Activated CD8-positive, alpha-beta T cell treated with anti-CD3 and anti-CD28 coated beads for 36 hours (primary cell): ENCODE measurements around the gene EARS2. TPM values are rescaled to one million over a fixed set of nuclear protein-coding genes. Genes with fewer than 3 reads are reported as not detected.

ENCODE experiments used
- ATAC-seq: fragments of 200-7000 bp; cut with Tn5 transposase; one replicate; pipeline ENCODE4 v1.10.0; 2021; ENCODE audit warnings: mild to moderate bottlenecking, moderate library complexity
- CTCF ChIA-PET: fragments of 350-600 bp; sonication (Branson Sonifier 250); formaldehyde crosslinking; loops from one replicate; lab custom pipeline; 2021; ENCODE audit warnings: antibody characterized with exemption; lab: Charles Lee
- POLR2A ChIA-PET: fragments of 350-600 bp; sonication (Branson Sonifier 250); formaldehyde crosslinking; loops from one replicate; lab custom pipeline; 2021; ENCODE audit warnings: antibody characterized with exemption; lab: Charles Lee
- DNase-seq: peaks from one replicate; pipeline ENCODE4 v3.0.0-alpha.2; 2020
- H3K27ac Mint-ChIP-seq: one replicate; pipeline ENCODE4 v1.8.0; 2021; ENCODE audit warnings: mild to moderate bottlenecking, mixed read lengths
- H3K27me3 Mint-ChIP-seq: one replicate; pipeline ENCODE4 v1.8.0; 2021; ENCODE audit warnings: mixed read lengths
- H3K36me3 Mint-ChIP-seq: one replicate; pipeline ENCODE4 v1.8.0; 2021; ENCODE audit warnings: low read depth, mixed read lengths
- H3K4me1 Mint-ChIP-seq: one replicate; pipeline ENCODE4 v1.8.0; 2021; ENCODE audit warnings: low read depth, mixed read lengths
- H3K4me3 Mint-ChIP-seq: one replicate; pipeline ENCODE4 v1.8.0; 2021; ENCODE audit warnings: mild to moderate bottlenecking, moderate library complexity, mixed read lengths
- H3K9me3 Mint-ChIP-seq: one replicate; pipeline ENCODE4 v1.8.0; 2021; ENCODE audit warnings: mixed read lengths
- intact Hi-C: fragments of 100-400 bp; cut with micrococcal nuclease; formaldehyde crosslinking; loops from one replicate; pipeline ENCODE4 v1.10.0; 2022
- total RNA-seq, 2 experiments: library from RNA; stranded (reverse); gene quantifications; one replicate each; pipeline ENCODE4 v1.2.3, GENCODE V29; 2021
- TF ChIP-seq, protein P1 (sequence below): fragments of 200-600 bp; IDR thresholded peaks from one replicate; pipeline ENCODE4 v1.8.0; 2022; ENCODE audit warnings: antibody characterized with exemption, mild to moderate bottlenecking

The EARS2 gene
- total RNA-seq, 2 experiments from 2014 or later, result 25.7 to 29.1 TPM

DNA sequence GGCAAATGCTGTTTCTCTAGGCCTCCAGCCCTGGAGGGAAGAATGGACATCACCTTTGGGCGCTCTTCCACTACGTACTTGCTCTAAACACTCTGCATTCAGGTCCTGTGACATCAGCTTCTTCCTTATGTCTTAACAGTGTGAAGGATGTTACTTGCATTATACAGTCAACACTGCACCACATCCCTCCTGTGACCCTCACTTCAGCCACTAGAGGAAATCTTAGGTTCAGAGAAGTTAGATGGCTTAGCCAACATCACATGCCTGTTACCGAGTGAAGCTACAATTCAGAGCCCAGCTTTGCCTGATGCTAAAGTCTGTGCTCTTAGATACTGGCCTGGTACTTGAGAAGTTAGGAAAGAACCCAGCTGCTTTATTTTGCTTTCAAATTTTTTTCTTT, 18.7 kb upstream of the EARS2 start:
- H3K27me3 Mint-ChIP-seq, result no peaks in the 10 kb centered on the region
- POLR2A ChIA-PET, result interaction anchor here (1.1 kb wide), 1 partner anchor 10 kb away, joined by 3 read pairs; no protein-coding TSS in a partner anchor
- CTCF ChIA-PET, result interaction anchor here (1.0 to 1.5 kb wide), 2 partner anchors 18 to 21 kb away, joined by 3 to 4 read pairs; partner anchors contain the start of genes NDUFAB1 and UBFD1
- no peaks in the 10 kb centered on the region for H3K9me3 Mint-ChIP-seq
- H3K36me3 Mint-ChIP-seq, result peaks cover 19% of the 10 kb centered on the region
- H3K27ac Mint-ChIP-seq, result no peak overlapping the region
- TF ChIP-seq, protein P1, sequence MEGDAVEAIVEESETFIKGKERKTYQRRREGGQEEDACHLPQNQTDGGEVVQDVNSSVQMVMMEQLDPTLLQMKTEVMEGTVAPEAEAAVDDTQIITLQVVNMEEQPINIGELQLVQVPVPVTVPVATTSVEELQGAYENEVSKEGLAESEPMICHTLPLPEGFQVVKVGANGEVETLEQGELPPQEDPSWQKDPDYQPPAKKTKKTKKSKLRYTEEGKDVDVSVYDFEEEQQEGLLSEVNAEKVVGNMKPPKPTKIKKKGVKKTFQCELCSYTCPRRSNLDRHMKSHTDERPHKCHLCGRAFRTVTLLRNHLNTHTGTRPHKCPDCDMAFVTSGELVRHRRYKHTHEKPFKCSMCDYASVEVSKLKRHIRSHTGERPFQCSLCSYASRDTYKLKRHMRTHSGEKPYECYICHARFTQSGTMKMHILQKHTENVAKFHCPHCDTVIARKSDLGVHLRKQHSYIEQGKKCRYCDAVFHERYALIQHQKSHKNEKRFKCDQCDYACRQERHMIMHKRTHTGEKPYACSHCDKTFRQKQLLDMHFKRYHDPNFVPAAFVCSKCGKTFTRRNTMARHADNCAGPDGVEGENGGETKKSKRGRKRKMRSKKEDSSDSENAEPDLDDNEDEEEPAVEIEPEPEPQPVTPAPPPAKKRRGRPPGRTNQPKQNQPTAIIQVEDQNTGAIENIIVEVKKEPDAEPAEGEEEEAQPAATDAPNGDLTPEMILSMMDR, result no peak
- H3K4me3 Mint-ChIP-seq, result no peak overlapping the region
- intact Hi-C loops, result no loop called here
- ATAC-seq (no peak), DNase-seq (no peak)
- H3K4me1 Mint-ChIP-seq, result no peaks in the 10 kb centered on the region

DNA sequence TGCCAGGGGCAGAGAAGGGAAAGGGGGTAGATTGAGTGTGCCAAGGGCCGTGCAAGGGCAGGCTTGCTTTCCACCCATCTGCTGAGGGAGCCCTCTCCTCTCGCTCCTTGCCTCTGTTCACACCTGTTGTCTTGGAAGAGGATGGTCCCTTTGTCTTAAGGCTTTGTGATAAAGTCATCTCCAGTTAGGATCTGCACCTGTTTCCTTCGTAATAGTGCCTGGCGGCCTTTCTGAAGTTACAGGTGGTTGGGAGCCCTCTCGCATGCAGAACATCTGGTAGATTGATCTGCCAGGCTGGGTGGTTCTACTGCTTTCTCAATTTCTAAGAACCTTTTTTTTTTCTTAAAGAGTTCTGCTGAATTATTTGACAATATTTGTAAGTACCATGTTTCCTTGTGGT, 16.7 kb upstream of the EARS2 start:
- intact Hi-C loops, result no loop called here
- Mint-ChIP-seq H3K27ac (no peak overlapping the region), H3K9me3 (no peaks in the 10 kb centered on the region), H3K27me3 (no peaks in the 10 kb centered on the region), H3K4me3 (no peak overlapping the region), H3K36me3 (peaks cover 15% of the 10 kb centered on the region), H3K4me1 (no peaks in the 10 kb centered on the region)
- no peak for ATAC-seq
- TF ChIP-seq, protein P1, result no peak
- CTCF ChIA-PET, result no interaction called here
- no peak for DNase-seq
- POLR2A ChIA-PET, result interaction anchor here (1.2 kb wide), 1 partner anchor 19 kb away, joined by 3 read pairs; no protein-coding TSS in a partner anchor

DNA sequence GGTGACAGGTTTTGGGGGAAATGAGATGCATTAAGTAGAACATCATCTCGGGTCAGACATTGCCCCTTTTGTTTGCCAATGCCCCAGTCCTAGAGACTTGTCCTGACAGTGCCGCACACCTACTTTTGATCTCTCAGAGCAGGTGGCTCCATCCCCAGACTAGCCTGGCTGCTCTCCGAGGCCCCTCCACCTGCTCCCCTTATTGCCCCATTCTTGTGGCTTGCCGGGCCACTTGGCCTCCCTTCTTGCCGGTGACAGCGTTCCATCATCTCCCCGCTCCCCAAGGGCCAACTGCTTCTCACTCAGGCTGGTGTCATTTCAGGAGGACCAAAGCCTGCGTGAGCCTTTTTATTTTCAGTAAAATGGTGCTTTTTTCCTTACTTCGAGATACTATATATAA, 15.2 kb upstream of the EARS2 start:
- ATAC-seq (no peak), DNase-seq (no peak)
- Mint-ChIP-seq H3K27me3 (no peaks in the 10 kb centered on the region), H3K4me1 (no peaks in the 10 kb centered on the region), H3K9me3 (no peaks in the 10 kb centered on the region), H3K27ac (no peak overlapping the region), H3K36me3 (peaks cover 19% of the 10 kb centered on the region), H3K4me3 (no peak overlapping the region)
- POLR2A ChIA-PET, result interaction anchor here (0.6 kb wide), 1 partner anchor 60 kb away, joined by 3 read pairs; no protein-coding TSS in a partner anchor
- TF ChIP-seq, protein P1, result no peak
- CTCF ChIA-PET, result interaction anchor here (1.0 to 1.2 kb wide), 2 partner anchors 11 to 18 kb away, joined by 3 read pairs; no protein-coding TSS in a partner anchor
- intact Hi-C loops, result no loop called here

DNA sequence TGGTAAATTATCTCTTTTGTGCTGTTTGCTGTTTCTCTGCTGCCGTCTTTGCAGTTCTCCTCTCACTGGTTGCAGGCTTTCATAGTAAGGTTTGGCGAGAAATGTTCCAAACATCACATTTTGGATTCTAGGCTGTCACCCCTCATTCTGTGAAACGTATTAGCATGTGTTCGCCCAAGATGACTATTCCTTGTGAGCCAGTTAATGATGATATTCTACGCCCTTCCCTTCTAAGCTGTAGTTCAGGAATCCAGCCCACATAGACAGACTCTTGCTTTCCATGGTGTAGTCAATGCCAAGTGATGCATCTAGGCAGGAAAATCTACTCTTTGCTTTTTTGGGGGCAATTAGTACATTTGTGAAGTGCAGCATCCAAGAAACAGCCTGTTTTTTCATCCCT, 14.7 kb upstream of the EARS2 start:
- no peaks in the 10 kb centered on the region for H3K27me3 Mint-ChIP-seq
- H3K27ac Mint-ChIP-seq, result no peak overlapping the region
- H3K9me3 Mint-ChIP-seq, result no peaks in the 10 kb centered on the region
- peaks cover 24% of the 10 kb centered on the region for H3K36me3 Mint-ChIP-seq
- no peak overlapping the region for H3K4me3 Mint-ChIP-seq
- no peak for ATAC-seq
- intact Hi-C loops, result no loop called here
- H3K4me1 Mint-ChIP-seq, result no peaks in the 10 kb centered on the region
- TF ChIP-seq, protein P1, result no peak
- ChIA-PET CTCF (interaction anchor here (1.2 to 1.6 kb wide), 2 partner anchors 10 to 12 kb away, joined by 3 to 4 read pairs; no protein-coding TSS in a partner anchor), POLR2A (interaction anchor here (4.1 kb wide), 1 partner anchor 12 kb away, joined by 12 read pairs; no protein-coding TSS in a partner anchor)
- no peak for DNase-seq

DNA sequence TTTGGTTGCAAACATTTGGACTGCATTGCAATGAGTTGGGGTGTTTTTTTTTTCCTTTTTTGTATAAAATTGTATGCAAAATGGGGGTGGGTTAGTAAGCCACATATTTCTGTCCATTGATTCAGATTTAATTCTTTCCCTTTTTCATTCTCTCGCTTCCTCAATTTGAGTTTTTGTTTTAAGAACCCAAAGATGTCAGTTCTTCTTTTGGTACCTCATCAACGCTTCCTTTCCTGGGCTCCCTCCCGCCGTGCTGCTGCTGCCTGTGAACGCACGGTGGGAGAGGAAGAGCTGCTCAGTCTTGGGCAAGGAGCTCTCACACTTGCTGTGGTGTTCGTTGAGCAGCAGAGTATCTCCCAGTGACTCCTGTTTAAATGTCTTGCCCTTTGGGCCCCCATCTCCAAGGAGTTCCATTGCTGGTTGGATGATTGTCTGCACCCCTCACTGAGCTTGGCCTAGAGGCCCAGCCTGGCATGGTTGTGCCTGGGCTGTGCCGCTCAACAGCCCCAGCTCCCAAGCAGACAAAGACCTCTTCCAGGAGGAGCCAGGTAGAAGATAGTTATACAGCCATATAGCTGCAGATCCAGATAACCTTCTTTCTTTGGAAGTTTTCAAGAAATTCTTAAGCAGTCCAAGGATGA, 14.0 kb upstream of the EARS2 start:
- Mint-ChIP-seq H3K4me3 (no peak overlapping the region), H3K27me3 (no peaks in the 10 kb centered on the region), H3K27ac (no peak overlapping the region), H3K4me1 (no peaks in the 10 kb centered on the region), H3K36me3 (peaks cover 28% of the 10 kb centered on the region), H3K9me3 (no peaks in the 10 kb centered on the region)
- no peak for ATAC-seq
- DNase-seq, result no peak
- TF ChIP-seq, protein P1, result no peak
- ChIA-PET POLR2A (interaction anchor here (1.2 to 4.1 kb wide), 2 partner anchors 11 to 33 kb away, joined by 4 to 12 read pairs; no protein-coding TSS in a partner anchor), CTCF (interaction anchor here (1.2 to 1.6 kb wide), 2 partner anchors 10 to 11 kb away, joined by 3 to 4 read pairs; no protein-coding TSS in a partner anchor)
- intact Hi-C loops, result no loop called here
